ENCODE data around the gene WDFY2. TPM values are rescaled to one million over a fixed set of nuclear protein-coding genes. Genes with fewer than 3 reads are reported as not detected.

Gene WDFY2
- total RNA-seq, 1 experiment from 2014 or later = 26.4 TPM

GRCh38 chr13:51815848-51816247, 231.6 kb downstream of the WDFY2 start:
- Histone ChIP-seq H4K20me1 (ENCODE audit: control insufficient read depth, insufficient read depth, insufficient read length) (no peaks in the 10 kb centered on the region), H2BK5ac (ENCODE audit: insufficient read length, low read length) (no peak overlapping the region), H4K5ac (ENCODE audit: insufficient read length, low read depth, low read length) (no peak overlapping the region), H2BK15ac (ENCODE audit: low read depth, low read length) (no peak overlapping the region), H3T11ph (ENCODE audit: low read length) (no peak overlapping the region), H3K14ac (ENCODE audit: insufficient read depth, low read length) (no peak overlapping the region), H2BK20ac (ENCODE audit: low read depth, low read length, poor library complexity, severe bottlenecking) (no peak overlapping the region), H3K4me2 (ENCODE audit: insufficient read depth, insufficient read length, low read length) (no peak overlapping the region), H4K91ac (ENCODE audit: insufficient read length, low read depth, low read length) (no peak overlapping the region), H3K23me2 (ENCODE audit: insufficient read length, low read depth, low read length, poor library complexity, severe bottlenecking) (peaks cover 4% of the 10 kb centered on the region), H3K27me3 (ENCODE audit: insufficient read depth, low read length) (peaks cover 2% of the 10 kb centered on the region; the same call in 1 of the 2 replicates), H2AK5ac (ENCODE audit: insufficient read length, low read length) (no peak overlapping the region), H3K9me3 (ENCODE audit: control insufficient read depth, low read depth, low read length) (no peaks in the 10 kb centered on the region), H3K79me2 (ENCODE audit: insufficient read depth, low read length) (no peaks in the 10 kb centered on the region), H3K4ac (ENCODE audit: low read depth, low read length) (no peak overlapping the region), H4K8ac (replicated peaks; ENCODE audit: insufficient read length, low read depth, low read length) (no peak overlapping the region), H3K9ac (ENCODE audit: extremely low read depth, insufficient read length, low read length) (no peak overlapping the region), H3K23ac (ENCODE audit: insufficient read length, low read depth, low read length) (no peak overlapping the region), H3K4me1 (ENCODE audit: insufficient read depth, low read length) (peaks cover 6% of the 10 kb centered on the region; the same call in 1 of the 2 replicates), H2AFZ (ENCODE audit: low read length) (no peak overlapping the region), H3K79me1 (ENCODE audit: insufficient read depth, low read depth, low read length, poor library complexity, severe bottlenecking) (no peaks in the 10 kb centered on the region), H3K18ac (ENCODE audit: insufficient read length, low read depth, low read length) (no peak overlapping the region), H3K56ac (ENCODE audit: insufficient read length, low read depth, low read length) (no peak overlapping the region), H2BK12ac (ENCODE audit: insufficient read length, low read depth, low read length) (no peak overlapping the region), H2BK120ac (ENCODE audit: low read depth, low read length, poor library complexity, severe bottlenecking) (no peak overlapping the region), H3K27ac (ENCODE audit: insufficient read length, low read depth, low read length) (no peak overlapping the region)
- Mint-ChIP-seq H3K27me3 (ENCODE audit: low read depth) (peaks cover 2% of the 10 kb centered on the region), H3K9me3 (no peaks in the 10 kb centered on the region), H3K4me3 (no peak overlapping the region), H3K4me1 (peaks cover 37 to 40% of the 10 kb centered on the region in 2 experiments), H3K36me3 (ENCODE audit: insufficient read depth in 1 of 3, low read depth in 3 of 3) (no peaks in the 10 kb centered on the region), H3K27ac (no peak overlapping the region)
- TF ChIP-seq CTCF (conservative IDR thresholded peaks at IDR 0.05) = no peak
- no CpG with 5 or more reads among the region's 11 CpGs for WGBS (ENCODE audit: extremely low coverage, insufficient read length, low lambda C conversion rate)
- no peak for DNase-seq
